WTC11 (cell line): ENCODE results near the gene MYORG. TPM values are rescaled to one million over a fixed set of nuclear protein-coding genes. Genes with fewer than 3 reads are reported as not detected.

Experiments
- ATAC-seq: fragments of 200-7000 bp; cut with Tn5 transposase; 2 replicates; pipeline ENCODE4 v1.10.0; 2021; ENCODE audit warnings: mild to moderate bottlenecking, moderate library complexity
- CTCF ChIA-PET: fragments of 300-600 bp; sonication (Branson Sonifier 250); formaldehyde crosslinking; loops from one replicate; lab custom pipeline; 2021; ENCODE audit warnings: antibody characterized with exemption; lab: Charles Lee
- POLR2A ChIA-PET: fragments of 350-600 bp; sonication (Branson Sonifier 250); formaldehyde crosslinking; loops from one replicate; lab custom pipeline; 2021; ENCODE audit warnings: antibody characterized with exemption; lab: Charles Lee
- DNase-seq: peaks from one replicate; pipeline ENCODE4 v3.0.0; 2021; ENCODE audit warnings: low spot score
- H3K27ac Mint-ChIP-seq: 2 replicates; pipeline ENCODE4 v1.8.0; 2021; ENCODE audit warnings: mixed read lengths
- H3K27me3 Mint-ChIP-seq: 2 replicates; pipeline ENCODE4 v1.8.0; 2021; ENCODE audit warnings: low read depth, mild to moderate bottlenecking, moderate library complexity, mixed read lengths
- H3K36me3 Mint-ChIP-seq: 2 replicates; pipeline ENCODE4 v1.8.0; 2021; ENCODE audit warnings: mixed read lengths
- H3K4me1 Mint-ChIP-seq: 2 replicates; pipeline ENCODE4 v1.8.0; 2022; ENCODE audit warnings: mixed read lengths
- H3K4me3 Mint-ChIP-seq: 2 replicates; pipeline ENCODE4 v1.8.0; 2021; ENCODE audit warnings: mild to moderate bottlenecking, moderate library complexity, mixed read lengths
- H3K9me3 Mint-ChIP-seq: 2 replicates; pipeline ENCODE4 v1.8.0; 2021; ENCODE audit warnings: mixed read lengths
- ELF4 ChIP-seq: sonication (generic); formaldehyde crosslinking; IDR thresholded peaks from 2 replicates; pipeline ENCODE4 v1.8.1; 2022; ENCODE audit warnings: low read depth, mild to moderate bottlenecking, moderate library complexity, missing genetic modification reagents
- EMX1 ChIP-seq: fragments of 250-450 bp; sonication (Bioruptor Pico); IDR thresholded peaks from 2 replicates; pipeline ENCODE4 v1.8.0; 2021; ENCODE audit warnings: mild to moderate bottlenecking
- FOXJ3 ChIP-seq: sonication (generic); formaldehyde crosslinking; IDR thresholded peaks from 2 replicates; pipeline ENCODE4 v1.9.0; 2021; ENCODE audit warnings: missing genetic modification reagents, mild to moderate bottlenecking, borderline replicate concordance
- GTF2I ChIP-seq: fragments of 250-450 bp; sonication (Bioruptor Pico); conservative IDR thresholded peaks from 2 replicates; pipeline ENCODE4 v1.4.0; 2021; ENCODE audit warnings: mild to moderate bottlenecking
- HMGA2 ChIP-seq: fragments of 250-450 bp; sonication (Bioruptor Pico); IDR thresholded peaks from 2 replicates; pipeline ENCODE4 v1.4.0; 2021; ENCODE audit warnings: mild to moderate bottlenecking, moderate library complexity
- IRF2 ChIP-seq: sonication (generic); formaldehyde crosslinking; IDR thresholded peaks from 2 replicates; pipeline ENCODE4 v1.8.0; 2022; ENCODE audit warnings: low read depth, missing genetic modification reagents, borderline replicate concordance
- JAZF1 ChIP-seq: fragments of 250-450 bp; sonication (Bioruptor Pico); IDR thresholded peaks from 2 replicates; pipeline ENCODE4 v1.9.0; 2021; ENCODE audit warnings: moderate library complexity, mild to moderate bottlenecking, inconsistent platforms
- NR1H2 ChIP-seq: sonication (generic); formaldehyde crosslinking; IDR thresholded peaks from 2 replicates; pipeline ENCODE4 v1.9.0; 2021; ENCODE audit warnings: mild to moderate bottlenecking, moderate library complexity, missing genetic modification reagents
- NR3C1 ChIP-seq: sonication (generic); formaldehyde crosslinking; conservative IDR thresholded peaks from 2 replicates; pipeline ENCODE4 v1.8.1; 2023; ENCODE audit warnings: low read depth, mild to moderate bottlenecking, missing genetic modification reagents
- RELA ChIP-seq: sonication (generic); formaldehyde crosslinking; IDR thresholded peaks from 2 replicates; pipeline ENCODE4 v1.8.1; 2022; ENCODE audit warnings: missing genetic modification reagents, mild to moderate bottlenecking, borderline replicate concordance
- RORB ChIP-seq: fragments of 250-450 bp; sonication (Bioruptor Pico); IDR thresholded peaks from 2 replicates; pipeline ENCODE4 v1.9.0; 2021; ENCODE audit warnings: mild to moderate bottlenecking
- SMAD4 ChIP-seq: sonication (generic); formaldehyde crosslinking; IDR thresholded peaks from 2 replicates; pipeline ENCODE4 v1.8.0; 2022; ENCODE audit warnings: mild to moderate bottlenecking, missing genetic modification reagents
- SP1 ChIP-seq: sonication (generic); formaldehyde crosslinking; conservative IDR thresholded peaks from 2 replicates; pipeline ENCODE4 v1.8.1; 2022; ENCODE audit warnings: missing genetic modification reagents
- TCF7 ChIP-seq: sonication (generic); formaldehyde crosslinking; IDR thresholded peaks from 2 replicates; pipeline ENCODE4 v1.8.0; 2022; ENCODE audit warnings: mild to moderate bottlenecking, low read depth, missing genetic modification reagents, moderate library complexity
- ZBTB21 ChIP-seq: sonication (generic); formaldehyde crosslinking; IDR thresholded peaks from 2 replicates; pipeline ENCODE4 v1.8.1; 2023; ENCODE audit warnings: mild to moderate bottlenecking, missing genetic modification reagents, borderline replicate concordance
- ZNF121 ChIP-seq: sonication (generic); formaldehyde crosslinking; IDR thresholded peaks from 2 replicates; pipeline ENCODE4 v1.8.0; 2023; ENCODE audit warnings: missing genetic modification reagents
- ZNF138 ChIP-seq: sonication (generic); formaldehyde crosslinking; conservative IDR thresholded peaks from 2 replicates; pipeline ENCODE4 v1.8.1; 2022; ENCODE audit warnings: mild to moderate bottlenecking, moderate library complexity, missing genetic modification reagents
- ZNF232 ChIP-seq: sonication (generic); formaldehyde crosslinking; IDR thresholded peaks from 2 replicates; pipeline ENCODE4 v1.8.0; 2022; ENCODE audit warnings: mild to moderate bottlenecking, missing genetic modification reagents
- ZNF671 ChIP-seq: fragments of 250-450 bp; sonication (Bioruptor Pico); IDR thresholded peaks from 2 replicates; pipeline ENCODE4 v1.8.0; 2021; ENCODE audit warnings: mild to moderate bottlenecking
- total RNA-seq: library from RNA; stranded (reverse); gene quantifications from 3 replicates; pipeline ENCODE4 v1.2.3, GENCODE V29; 2021
- TF ChIP-seq, protein P1 (sequence below): sonication (generic); formaldehyde crosslinking; IDR thresholded peaks from 2 replicates; pipeline ENCODE4 v1.8.1; 2022; ENCODE audit warnings: mild to moderate bottlenecking, moderate library complexity, missing genetic modification reagents
- TF ChIP-seq, protein P2 (sequence below): fragments of 200-600 bp; IDR thresholded peaks from 2 replicates; pipeline ENCODE4 v1.8.0; 2022; ENCODE audit warnings: antibody characterized with exemption
- TF ChIP-seq, protein P3 (sequence below): sonication (generic); formaldehyde crosslinking; IDR thresholded peaks from 2 replicates; pipeline ENCODE4 v1.8.0; 2022; ENCODE audit warnings: mild to moderate bottlenecking, missing genetic modification reagents
- TF ChIP-seq, protein P4 (sequence below): sonication (generic); formaldehyde crosslinking; IDR thresholded peaks from 2 replicates; pipeline ENCODE4 v1.8.1; 2022; ENCODE audit warnings: missing genetic modification reagents, borderline replicate concordance
- TF ChIP-seq, protein P5 (sequence below): sonication (generic); formaldehyde crosslinking; IDR thresholded peaks from 2 replicates; pipeline ENCODE4 v1.8.1; 2023; ENCODE audit warnings: mild to moderate bottlenecking, moderate library complexity, missing genetic modification reagents

The MYORG gene
- total RNA-seq, 1 experiment from 2014 or later = 18.9 TPM

DNA sequence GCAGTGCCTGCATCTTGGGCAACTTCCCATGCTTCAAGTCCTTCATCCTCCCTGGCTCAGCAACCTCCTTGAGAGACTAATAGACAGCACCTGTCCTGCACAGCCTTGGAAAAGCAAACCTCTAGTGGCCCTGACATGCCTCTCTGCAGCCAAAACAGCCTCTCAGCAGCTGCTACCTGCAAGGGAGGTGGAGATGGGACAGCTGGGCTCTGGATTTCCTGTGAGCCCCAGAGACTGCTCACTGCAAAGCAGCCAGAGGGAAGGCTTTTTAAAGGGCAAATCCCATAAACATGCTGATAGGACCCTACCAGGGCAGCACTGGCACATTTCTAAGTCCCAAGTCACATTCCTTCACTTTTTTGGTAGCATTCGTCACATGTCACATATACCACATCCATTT, 31.5 kb upstream of the MYORG start:
- Mint-ChIP-seq H3K36me3 (no peaks in the 10 kb centered on the region), H3K4me1 (no peaks in the 10 kb centered on the region), H3K27me3 (no peaks in the 10 kb centered on the region), H3K9me3 (no peaks in the 10 kb centered on the region), H3K4me3 (no peak overlapping the region)
- DNase-seq = no peak
- TF ChIP-seq ZNF138 (CRISPR knock-in tag) (no peak), SP1 (no peak), SMAD4 (no peak), ZNF671 (no peak), JAZF1 (CRISPR knock-in tag) (no peak), IRF2 (CRISPR knock-in tag) (no peak), RORB (CRISPR knock-in tag) (no peak), RELA (CRISPR knock-in tag) (no peak)
- TF ChIP-seq, protein P1, sequence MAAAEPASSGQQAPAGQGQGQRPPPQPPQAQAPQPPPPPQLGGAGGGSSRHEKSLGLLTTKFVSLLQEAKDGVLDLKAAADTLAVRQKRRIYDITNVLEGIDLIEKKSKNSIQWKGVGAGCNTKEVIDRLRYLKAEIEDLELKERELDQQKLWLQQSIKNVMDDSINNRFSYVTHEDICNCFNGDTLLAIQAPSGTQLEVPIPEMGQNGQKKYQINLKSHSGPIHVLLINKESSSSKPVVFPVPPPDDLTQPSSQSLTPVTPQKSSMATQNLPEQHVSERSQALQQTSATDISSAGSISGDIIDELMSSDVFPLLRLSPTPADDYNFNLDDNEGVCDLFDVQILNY = no peak
- TF ChIP-seq, all 79 proteins: peak for 0
- ChIA-PET POLR2A (no interaction called here), CTCF (interaction anchor here (2.5 kb wide), 1 partner anchor 196 kb away, joined by 6 read pairs; no protein-coding TSS in a partner anchor)
- no peak overlapping the region for H3K27ac Mint-ChIP-seq
- ATAC-seq = no peak

DNA sequence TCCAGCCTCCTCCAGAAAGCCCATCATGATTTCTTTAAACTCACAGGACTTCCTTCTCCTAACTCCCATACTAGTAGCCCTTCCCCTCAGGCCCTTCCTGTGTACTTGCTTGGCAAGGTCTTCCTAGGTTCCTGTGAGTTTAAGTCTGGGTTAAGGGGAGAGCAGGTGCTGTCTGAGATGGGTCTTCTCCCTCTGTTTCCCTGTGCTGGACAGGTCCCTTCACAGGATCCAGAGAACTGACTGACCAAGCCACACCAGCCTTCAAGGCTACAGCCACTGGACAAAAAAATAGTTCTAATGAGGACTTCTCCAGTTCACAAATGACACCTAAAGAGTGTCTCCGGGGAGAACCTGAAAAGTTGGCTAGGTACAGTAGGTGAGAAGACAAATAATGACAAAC, 29.5 kb upstream of the MYORG start:
- no peak for ATAC-seq

More for the DNA sequence above, 29.5 kb upstream of the MYORG start:
- no peaks in the 10 kb centered on the region for H3K9me3 Mint-ChIP-seq
- no peak for DNase-seq
- H3K4me1 Mint-ChIP-seq = no peaks in the 10 kb centered on the region
- no peak overlapping the region for H3K4me3 Mint-ChIP-seq
- CTCF ChIA-PET = interaction anchor here (1.5 kb wide), 1 partner anchor 12 kb away, joined by 4 read pairs; no protein-coding TSS in a partner anchor
- TF ChIP-seq, protein P2, sequence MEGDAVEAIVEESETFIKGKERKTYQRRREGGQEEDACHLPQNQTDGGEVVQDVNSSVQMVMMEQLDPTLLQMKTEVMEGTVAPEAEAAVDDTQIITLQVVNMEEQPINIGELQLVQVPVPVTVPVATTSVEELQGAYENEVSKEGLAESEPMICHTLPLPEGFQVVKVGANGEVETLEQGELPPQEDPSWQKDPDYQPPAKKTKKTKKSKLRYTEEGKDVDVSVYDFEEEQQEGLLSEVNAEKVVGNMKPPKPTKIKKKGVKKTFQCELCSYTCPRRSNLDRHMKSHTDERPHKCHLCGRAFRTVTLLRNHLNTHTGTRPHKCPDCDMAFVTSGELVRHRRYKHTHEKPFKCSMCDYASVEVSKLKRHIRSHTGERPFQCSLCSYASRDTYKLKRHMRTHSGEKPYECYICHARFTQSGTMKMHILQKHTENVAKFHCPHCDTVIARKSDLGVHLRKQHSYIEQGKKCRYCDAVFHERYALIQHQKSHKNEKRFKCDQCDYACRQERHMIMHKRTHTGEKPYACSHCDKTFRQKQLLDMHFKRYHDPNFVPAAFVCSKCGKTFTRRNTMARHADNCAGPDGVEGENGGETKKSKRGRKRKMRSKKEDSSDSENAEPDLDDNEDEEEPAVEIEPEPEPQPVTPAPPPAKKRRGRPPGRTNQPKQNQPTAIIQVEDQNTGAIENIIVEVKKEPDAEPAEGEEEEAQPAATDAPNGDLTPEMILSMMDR = no peak
- TF ChIP-seq, protein P3, sequence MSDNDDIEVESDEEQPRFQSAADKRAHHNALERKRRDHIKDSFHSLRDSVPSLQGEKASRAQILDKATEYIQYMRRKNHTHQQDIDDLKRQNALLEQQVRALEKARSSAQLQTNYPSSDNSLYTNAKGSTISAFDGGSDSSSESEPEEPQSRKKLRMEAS = no peak
- TF ChIP-seq EMX1 (CRISPR knock-in tag) (no peak), ZBTB21 (CRISPR knock-in tag) (no peak), HMGA2 (no peak), ZNF138 (CRISPR knock-in tag) (no peak), NR3C1 (CRISPR knock-in tag) (no peak), TCF7 (CRISPR knock-in tag) (no peak), ZNF232 (no peak), NR1H2 (no peak), IRF2 (CRISPR knock-in tag) (no peak), GTF2I (CRISPR knock-in tag) (no peak), FOXJ3 (no peak), ELF4 (CRISPR knock-in tag) (no peak), ZNF121 (CRISPR knock-in tag) (no peak)
- TF ChIP-seq, protein P4, sequence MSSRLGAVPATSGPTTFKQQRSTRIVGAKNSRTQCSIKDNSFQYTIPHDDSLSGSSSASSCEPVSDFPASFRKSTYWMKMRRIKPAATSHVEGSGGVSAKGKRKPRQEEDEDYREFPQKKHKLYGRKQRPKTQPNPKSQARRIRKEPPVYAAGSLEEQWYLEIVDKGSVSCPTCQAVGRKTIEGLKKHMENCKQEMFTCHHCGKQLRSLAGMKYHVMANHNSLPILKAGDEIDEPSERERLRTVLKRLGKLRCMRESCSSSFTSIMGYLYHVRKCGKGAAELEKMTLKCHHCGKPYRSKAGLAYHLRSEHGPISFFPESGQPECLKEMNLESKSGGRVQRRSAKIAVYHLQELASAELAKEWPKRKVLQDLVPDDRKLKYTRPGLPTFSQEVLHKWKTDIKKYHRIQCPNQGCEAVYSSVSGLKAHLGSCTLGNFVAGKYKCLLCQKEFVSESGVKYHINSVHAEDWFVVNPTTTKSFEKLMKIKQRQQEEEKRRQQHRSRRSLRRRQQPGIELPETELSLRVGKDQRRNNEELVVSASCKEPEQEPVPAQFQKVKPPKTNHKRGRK (CRISPR knock-in tag) = no peak
- TF ChIP-seq, protein P5, sequence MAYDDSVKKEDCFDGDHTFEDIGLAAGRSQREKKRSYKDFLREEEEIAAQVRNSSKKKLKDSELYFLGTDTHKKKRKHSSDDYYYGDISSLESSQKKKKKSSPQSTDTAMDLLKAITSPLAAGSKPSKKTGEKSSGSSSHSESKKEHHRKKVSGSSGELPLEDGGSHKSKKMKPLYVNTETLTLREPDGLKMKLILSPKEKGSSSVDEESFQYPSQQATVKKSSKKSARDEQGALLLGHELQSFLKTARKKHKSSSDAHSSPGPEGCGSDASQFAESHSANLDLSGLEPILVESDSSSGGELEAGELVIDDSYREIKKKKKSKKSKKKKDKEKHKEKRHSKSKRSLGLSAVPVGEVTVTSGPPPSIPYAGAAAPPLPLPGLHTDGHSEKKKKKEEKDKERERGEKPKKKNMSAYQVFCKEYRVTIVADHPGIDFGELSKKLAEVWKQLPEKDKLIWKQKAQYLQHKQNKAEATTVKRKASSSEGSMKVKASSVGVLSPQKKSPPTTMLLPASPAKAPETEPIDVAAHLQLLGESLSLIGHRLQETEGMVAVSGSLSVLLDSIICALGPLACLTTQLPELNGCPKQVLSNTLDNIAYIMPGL (CRISPR knock-in tag) = no peak
- H3K27me3 Mint-ChIP-seq = no peaks in the 10 kb centered on the region
- H3K36me3 Mint-ChIP-seq = no peaks in the 10 kb centered on the region
- POLR2A ChIA-PET = no interaction called here
- H3K27ac Mint-ChIP-seq = no peak overlapping the region
